ENCODE measurements around the gene CNOT6L. TPM values are rescaled to one million over a fixed set of nuclear protein-coding genes. Genes with fewer than 3 reads are reported as not detected.

CNOT6L gene
- total RNA-seq, 3 donors from 2014 or later (not counting 1 experiment from before 2014, with no cell fraction given), result 172 to 237 (median 193) TPM

GRCh38 chr4:77765720-77766119 is 53.4 kb downstream of the CNOT6L start:
- Histone ChIP-seq H3K27me3 (ENCODE audit: control insufficient read depth, insufficient read depth, low read length) (no peaks in the 10 kb centered on the region), H3K4me3 (ENCODE audit: low read length) (no peak overlapping the region), H3K4me1 (ENCODE audit: control insufficient read depth, insufficient read depth, low read length) (no peaks in the 10 kb centered on the region), H3K9me3 (ENCODE audit: control insufficient read depth, insufficient read depth, low read length) (no peaks in the 10 kb centered on the region), H3K36me3 (ENCODE audit: control insufficient read depth, insufficient read depth, low read length) (peaks cover 26% of the 10 kb centered on the region), H3K27ac (ENCODE audit: low read length) (no peak overlapping the region)
- DNase-seq (no peak), ATAC-seq (no peak)
- no peak for TF ChIP-seq CTCF (IDR thresholded peaks at IDR 0.05)
- Mint-ChIP-seq H3K27ac (peak overlapping the region; percentile 69 to 75), H3K4me3 (no peak overlapping the region), H3K9me3 (peaks cover 0 to 9% of the 10 kb centered on the region in 2 donors), H3K27me3 (ENCODE audit: low read depth in 2 of 2) (no peaks in the 10 kb centered on the region), H3K4me1 (peaks cover 47 to 59% of the 10 kb centered on the region in 2 donors), H3K36me3 (peaks cover 13% of the 10 kb centered on the region)
- intact Hi-C loops (cut with micrococcal nuclease), result no loop called here
- WGBS (ENCODE audit: insufficient coverage), result 100% methylated on average over 1 of the region's 1 CpG

GRCh38 chr4:77762531-77762930 is 56.6 kb downstream of the CNOT6L start:
- H3K4me3 ChIP-seq (ENCODE audit: low read length), result no peak overlapping the region
- H3K36me3 ChIP-seq (ENCODE audit: control insufficient read depth, insufficient read depth, low read length), result peaks cover 19% of the 10 kb centered on the region
- Mint-ChIP-seq H3K9me3 (peaks cover 0 to 13% of the 10 kb centered on the region in 2 donors), H3K27ac (peak overlapping the region; percentile 23 to 41), H3K27me3 (ENCODE audit: low read depth in 2 of 2) (no peaks in the 10 kb centered on the region), H3K4me3 (no peak overlapping the region), H3K4me1 (peaks cover 59 to 66% of the 10 kb centered on the region in 2 donors), H3K36me3 (peaks cover 21% of the 10 kb centered on the region)
- TF ChIP-seq CTCF (IDR thresholded peaks at IDR 0.05), result no peak
- H3K9me3 ChIP-seq (ENCODE audit: control insufficient read depth, insufficient read depth, low read length), result no peaks in the 10 kb centered on the region
- H3K4me1 ChIP-seq (ENCODE audit: control insufficient read depth, insufficient read depth, low read length), result no peaks in the 10 kb centered on the region
- ATAC-seq, result no peak
- WGBS (ENCODE audit: insufficient coverage), result no CpG with 5 or more reads among the region's 1 CpG
- H3K27ac ChIP-seq (ENCODE audit: low read length), result no peak overlapping the region
- intact Hi-C loops (cut with micrococcal nuclease), result no loop called here
- no peaks in the 10 kb centered on the region for H3K27me3 ChIP-seq (ENCODE audit: control insufficient read depth, insufficient read depth, low read length)
- no peak for DNase-seq

GRCh38 chr4:77761595-77761994 is 57.6 kb downstream of the CNOT6L start:
- peaks cover 58 to 71% of the 10 kb centered on the region in 2 donors for H3K4me1 Mint-ChIP-seq
- Histone ChIP-seq H3K4me3 (ENCODE audit: low read length) (no peak overlapping the region), H3K27me3 (ENCODE audit: control insufficient read depth, insufficient read depth, low read length) (no peaks in the 10 kb centered on the region), H3K27ac (ENCODE audit: low read length) (no peak overlapping the region), H3K9me3 (ENCODE audit: control insufficient read depth, insufficient read depth, low read length) (no peaks in the 10 kb centered on the region), H3K4me1 (ENCODE audit: control insufficient read depth, insufficient read depth, low read length) (no peaks in the 10 kb centered on the region), H3K36me3 (ENCODE audit: control insufficient read depth, insufficient read depth, low read length) (peaks cover 20% of the 10 kb centered on the region)
- DNase-seq (no peak), ATAC-seq (no peak)
- peak overlapping the region; percentile 40 to 41 for H3K27ac Mint-ChIP-seq
- no peaks in the 10 kb centered on the region for H3K27me3 Mint-ChIP-seq (ENCODE audit: low read depth in 2 of 2)
- no peak for TF ChIP-seq CTCF (IDR thresholded peaks at IDR 0.05)
- no CpG with 5 or more reads among the region's 1 CpG for WGBS (ENCODE audit: insufficient coverage)
- peaks cover 21% of the 10 kb centered on the region for H3K36me3 Mint-ChIP-seq
- intact Hi-C loops (cut with micrococcal nuclease), result no loop called here
- H3K4me3 Mint-ChIP-seq, result peak overlapping the region; percentile 25
- H3K9me3 Mint-ChIP-seq, result peaks cover 0 to 13% of the 10 kb centered on the region in 2 donors

- peaks cover 0 to 13% of the 10 kb centered on the region in 2 donors for H3K9me3 Mint-ChIP-seq
- no peak for TF ChIP-seq CTCF (IDR thresholded peaks at IDR 0.05)
- Histone ChIP-seq H3K4me3 (ENCODE audit: low read length) (no peak overlapping the region), H3K4me1 (ENCODE audit: control insufficient read depth, insufficient read depth, low read length) (no peaks in the 10 kb centered on the region), H3K27me3 (ENCODE audit: control insufficient read depth, insufficient read depth, low read length) (no peaks in the 10 kb centered on the region), H3K9me3 (ENCODE audit: control insufficient read depth, insufficient read depth, low read length) (no peaks in the 10 kb centered on the region), H3K27ac (ENCODE audit: low read length) (no peak overlapping the region), H3K36me3 (ENCODE audit: control insufficient read depth, insufficient read depth, low read length) (peaks cover 44% of the 10 kb centered on the region)
- peak overlapping the region; percentile 7 for H3K4me3 Mint-ChIP-seq
- ATAC-seq, result peak in 2 of 3 donors; percentile 55 to 64
- WGBS (ENCODE audit: insufficient coverage), result no CpG with 5 or more reads among the region's 1 CpG
- peaks cover 21% of the 10 kb centered on the region for H3K36me3 Mint-ChIP-seq
- peak overlapping the region; percentile 73 to 77 for H3K27ac Mint-ChIP-seq
- H3K27me3 Mint-ChIP-seq (ENCODE audit: low read depth in 2 of 2), result no peaks in the 10 kb centered on the region
- intact Hi-C loops (cut with micrococcal nuclease), result loop anchor here (5.0 kb wide), 1 partner anchor 43 kb away; no protein-coding TSS in a partner anchor
- no peak for DNase-seq
- peaks cover 40 to 52% of the 10 kb centered on the region in 2 donors for H3K4me1 Mint-ChIP-seq
These were observed 60.4 kb downstream of the CNOT6L start for GRCh38 chr4:77758804-77759203.
